ENCODE results near the gene LMF1. TPM values are rescaled to one million over a fixed set of nuclear protein-coding genes. Genes with fewer than 3 reads are reported as not detected.

LMF1 gene
- total RNA-seq, 1 donor from 2014 or later, result 31.3 TPM

GRCh38 chr16:909281-910000 is 61.3 kb downstream of the LMF1 start:
- DNase-seq (ENCODE audit: low spot score) (no peak), ATAC-seq (no peak)
- intact Hi-C loops (cut with DNase I), result no loop called here

GRCh38 chr16:908526-909155 is 62.1 kb downstream of the LMF1 start:
- intact Hi-C loops (cut with DNase I), result no loop called here
- ATAC-seq (no peak), DNase-seq (ENCODE audit: low spot score) (no peak)

GRCh38 chr16:907842-908241 is 62.9 kb downstream of the LMF1 start:
- ATAC-seq (no peak), DNase-seq (ENCODE audit: low spot score) (no peak)
- intact Hi-C loops (cut with DNase I), result loop anchor here (2.0 kb wide), 1 partner anchor 41 kb away; no protein-coding TSS in a partner anchor

GRCh38 chr16:907361-907760 is 63.4 kb downstream of the LMF1 start:
- DNase-seq (ENCODE audit: low spot score) (no peak), ATAC-seq (no peak)
- intact Hi-C loops (cut with DNase I), result loop anchor here (2.0 kb wide), 1 partner anchor 41 kb away; no protein-coding TSS in a partner anchor

- intact Hi-C loops (cut with DNase I), result loop anchor here (2.0 kb wide), 1 partner anchor 39 kb away; no protein-coding TSS in a partner anchor
- DNase-seq (ENCODE audit: low spot score) (no peak), ATAC-seq (no peak)
Measured at GRCh38 chr16:906296-906695, 64.5 kb downstream of the LMF1 start.

GRCh38 chr16:901715-902601 is 68.8 kb downstream of the LMF1 start:
- DNase-seq (ENCODE audit: low spot score) (no peak), ATAC-seq (peak; percentile 80)
- intact Hi-C loops (cut with DNase I), result no loop called here

GRCh38 chr16:901149-901548 is 69.6 kb downstream of the LMF1 start:
- no peak for DNase-seq (ENCODE audit: low spot score)
- no peak for ATAC-seq

GRCh38 chr16:900211-900610 is 70.6 kb downstream of the LMF1 start:
- DNase-seq (ENCODE audit: low spot score), result no peak
- intact Hi-C loops (cut with DNase I), result no loop called here
- no peak for ATAC-seq

More at GRCh38 chr16:901149-901548, 69.6 kb downstream of the LMF1 start:
- intact Hi-C loops (cut with DNase I), result no loop called here

GRCh38 chr16:899683-900060 is 71.1 kb downstream of the LMF1 start:
- ATAC-seq, result no peak
- intact Hi-C loops (cut with DNase I), result loop anchor here (10.0 kb wide), 1 partner anchor 65 kb away; no protein-coding TSS in a partner anchor
- DNase-seq (ENCODE audit: low spot score), result no peak

- intact Hi-C loops (cut with DNase I), result loop anchor here (10.0 kb wide), 1 partner anchor 66 kb away; no protein-coding TSS in a partner anchor
- no peak for DNase-seq (ENCODE audit: low spot score)
- no peak for ATAC-seq
Measured at GRCh38 chr16:898761-899682, 71.8 kb downstream of the LMF1 start.

GRCh38 chr16:898216-898615 is 72.6 kb downstream of the LMF1 start:
- DNase-seq (ENCODE audit: low spot score) (no peak), ATAC-seq (no peak)
- intact Hi-C loops (cut with DNase I), result loop anchor here (10.0 kb wide), 1 partner anchor 67 kb away; no protein-coding TSS in a partner anchor

GRCh38 chr16:897701-898100 is 73.1 kb downstream of the LMF1 start:
- DNase-seq (ENCODE audit: low spot score), result no peak
- no peak for ATAC-seq
- intact Hi-C loops (cut with DNase I), result loop anchor here (10.0 kb wide), 1 partner anchor 67 kb away; no protein-coding TSS in a partner anchor

GRCh38 chr16:897200-897543 is 73.6 kb downstream of the LMF1 start:
- no peak for ATAC-seq
- intact Hi-C loops (cut with DNase I), result loop anchor here (10.0 kb wide), 1 partner anchor 68 kb away; no protein-coding TSS in a partner anchor

GRCh38 chr16:896261-897199 is 74.3 kb downstream of the LMF1 start:
- intact Hi-C loops (cut with DNase I), result loop anchor here (10.0 kb wide), 1 partner anchor 68 kb away; no protein-coding TSS in a partner anchor
- DNase-seq (ENCODE audit: low spot score) (no peak), ATAC-seq (peak; percentile 14)

More at GRCh38 chr16:897200-897543, 73.6 kb downstream of the LMF1 start:
- DNase-seq (ENCODE audit: low spot score), result no peak

GRCh38 chr16:895371-895770 is 75.4 kb downstream of the LMF1 start:
- no peak for ATAC-seq
- DNase-seq (ENCODE audit: low spot score), result no peak
- intact Hi-C loops (cut with DNase I), result loop anchor here (10.0 kb wide), 1 partner anchor 69 kb away; no protein-coding TSS in a partner anchor

GRCh38 chr16:894841-895240 is 75.9 kb downstream of the LMF1 start:
- intact Hi-C loops (cut with DNase I), result loop anchor here (10.0 kb wide), 1 partner anchor 70 kb away; no protein-coding TSS in a partner anchor
- ATAC-seq (no peak), DNase-seq (ENCODE audit: low spot score) (no peak)

- ATAC-seq, result no peak
Measured at GRCh38 chr16:894136-894535, 76.6 kb downstream of the LMF1 start.

More at GRCh38 chr16:894136-894535, 76.6 kb downstream of the LMF1 start:
- intact Hi-C loops (cut with DNase I), result loop anchor here (10.0 kb wide), 1 partner anchor 71 kb away; no protein-coding TSS in a partner anchor
- DNase-seq (ENCODE audit: low spot score), result peak; percentile 77
